ENCODE data around the gene LTC4S. TPM values are rescaled to one million over a fixed set of nuclear protein-coding genes. Genes with fewer than 3 reads are reported as not detected.

LTC4S gene
- total and polyA plus RNA-seq, 9 of the 15 experiments (the other 6 are each of a cell fraction or from before 2014, with no cell fraction given) = 0.17 to 0.77 (median 0.75) TPM; not detected in 6

DNA sequence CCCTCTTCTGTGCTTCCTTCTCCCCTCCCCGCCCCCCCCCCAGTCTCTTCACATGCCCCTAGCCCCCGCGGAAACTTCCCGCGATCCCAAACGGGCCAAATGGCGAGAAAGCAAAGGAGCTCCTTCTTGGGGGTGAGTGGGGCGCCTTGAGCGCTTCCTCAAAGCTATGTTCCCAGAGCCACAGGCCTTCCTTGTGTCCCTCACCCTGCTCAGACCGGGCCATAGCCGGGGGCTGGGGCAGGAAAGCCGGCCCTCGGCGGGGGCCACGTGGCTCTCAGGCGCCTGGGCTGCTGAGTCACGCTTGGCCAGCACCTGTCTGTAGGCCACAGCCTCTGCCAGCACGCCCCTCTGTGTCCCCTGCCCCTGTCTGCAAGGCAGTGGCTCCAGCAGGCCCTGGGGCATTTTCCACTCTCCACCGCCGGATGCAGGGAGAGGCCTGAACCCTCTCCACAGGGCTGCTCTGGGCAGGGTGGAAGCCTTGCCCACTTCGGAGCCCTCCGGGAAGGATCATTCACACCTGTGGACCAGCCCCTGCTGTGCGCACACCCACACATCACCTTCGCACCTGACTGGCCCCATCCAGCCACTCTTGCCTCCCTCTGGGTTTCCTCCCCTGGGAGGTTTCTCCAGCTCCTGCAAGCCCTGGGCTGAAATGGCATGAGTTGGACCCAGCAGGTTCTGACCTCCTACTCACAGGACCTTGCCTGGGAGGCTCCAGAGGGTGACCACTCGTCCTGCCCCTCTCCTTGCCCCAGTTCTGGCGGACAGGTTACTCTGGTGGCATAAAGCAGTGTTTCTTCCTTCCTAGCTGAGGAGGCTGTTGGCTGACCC lies 25.7 kb downstream of the LTC4S start (continued):
- TF ChIP-seq, protein P1, sequence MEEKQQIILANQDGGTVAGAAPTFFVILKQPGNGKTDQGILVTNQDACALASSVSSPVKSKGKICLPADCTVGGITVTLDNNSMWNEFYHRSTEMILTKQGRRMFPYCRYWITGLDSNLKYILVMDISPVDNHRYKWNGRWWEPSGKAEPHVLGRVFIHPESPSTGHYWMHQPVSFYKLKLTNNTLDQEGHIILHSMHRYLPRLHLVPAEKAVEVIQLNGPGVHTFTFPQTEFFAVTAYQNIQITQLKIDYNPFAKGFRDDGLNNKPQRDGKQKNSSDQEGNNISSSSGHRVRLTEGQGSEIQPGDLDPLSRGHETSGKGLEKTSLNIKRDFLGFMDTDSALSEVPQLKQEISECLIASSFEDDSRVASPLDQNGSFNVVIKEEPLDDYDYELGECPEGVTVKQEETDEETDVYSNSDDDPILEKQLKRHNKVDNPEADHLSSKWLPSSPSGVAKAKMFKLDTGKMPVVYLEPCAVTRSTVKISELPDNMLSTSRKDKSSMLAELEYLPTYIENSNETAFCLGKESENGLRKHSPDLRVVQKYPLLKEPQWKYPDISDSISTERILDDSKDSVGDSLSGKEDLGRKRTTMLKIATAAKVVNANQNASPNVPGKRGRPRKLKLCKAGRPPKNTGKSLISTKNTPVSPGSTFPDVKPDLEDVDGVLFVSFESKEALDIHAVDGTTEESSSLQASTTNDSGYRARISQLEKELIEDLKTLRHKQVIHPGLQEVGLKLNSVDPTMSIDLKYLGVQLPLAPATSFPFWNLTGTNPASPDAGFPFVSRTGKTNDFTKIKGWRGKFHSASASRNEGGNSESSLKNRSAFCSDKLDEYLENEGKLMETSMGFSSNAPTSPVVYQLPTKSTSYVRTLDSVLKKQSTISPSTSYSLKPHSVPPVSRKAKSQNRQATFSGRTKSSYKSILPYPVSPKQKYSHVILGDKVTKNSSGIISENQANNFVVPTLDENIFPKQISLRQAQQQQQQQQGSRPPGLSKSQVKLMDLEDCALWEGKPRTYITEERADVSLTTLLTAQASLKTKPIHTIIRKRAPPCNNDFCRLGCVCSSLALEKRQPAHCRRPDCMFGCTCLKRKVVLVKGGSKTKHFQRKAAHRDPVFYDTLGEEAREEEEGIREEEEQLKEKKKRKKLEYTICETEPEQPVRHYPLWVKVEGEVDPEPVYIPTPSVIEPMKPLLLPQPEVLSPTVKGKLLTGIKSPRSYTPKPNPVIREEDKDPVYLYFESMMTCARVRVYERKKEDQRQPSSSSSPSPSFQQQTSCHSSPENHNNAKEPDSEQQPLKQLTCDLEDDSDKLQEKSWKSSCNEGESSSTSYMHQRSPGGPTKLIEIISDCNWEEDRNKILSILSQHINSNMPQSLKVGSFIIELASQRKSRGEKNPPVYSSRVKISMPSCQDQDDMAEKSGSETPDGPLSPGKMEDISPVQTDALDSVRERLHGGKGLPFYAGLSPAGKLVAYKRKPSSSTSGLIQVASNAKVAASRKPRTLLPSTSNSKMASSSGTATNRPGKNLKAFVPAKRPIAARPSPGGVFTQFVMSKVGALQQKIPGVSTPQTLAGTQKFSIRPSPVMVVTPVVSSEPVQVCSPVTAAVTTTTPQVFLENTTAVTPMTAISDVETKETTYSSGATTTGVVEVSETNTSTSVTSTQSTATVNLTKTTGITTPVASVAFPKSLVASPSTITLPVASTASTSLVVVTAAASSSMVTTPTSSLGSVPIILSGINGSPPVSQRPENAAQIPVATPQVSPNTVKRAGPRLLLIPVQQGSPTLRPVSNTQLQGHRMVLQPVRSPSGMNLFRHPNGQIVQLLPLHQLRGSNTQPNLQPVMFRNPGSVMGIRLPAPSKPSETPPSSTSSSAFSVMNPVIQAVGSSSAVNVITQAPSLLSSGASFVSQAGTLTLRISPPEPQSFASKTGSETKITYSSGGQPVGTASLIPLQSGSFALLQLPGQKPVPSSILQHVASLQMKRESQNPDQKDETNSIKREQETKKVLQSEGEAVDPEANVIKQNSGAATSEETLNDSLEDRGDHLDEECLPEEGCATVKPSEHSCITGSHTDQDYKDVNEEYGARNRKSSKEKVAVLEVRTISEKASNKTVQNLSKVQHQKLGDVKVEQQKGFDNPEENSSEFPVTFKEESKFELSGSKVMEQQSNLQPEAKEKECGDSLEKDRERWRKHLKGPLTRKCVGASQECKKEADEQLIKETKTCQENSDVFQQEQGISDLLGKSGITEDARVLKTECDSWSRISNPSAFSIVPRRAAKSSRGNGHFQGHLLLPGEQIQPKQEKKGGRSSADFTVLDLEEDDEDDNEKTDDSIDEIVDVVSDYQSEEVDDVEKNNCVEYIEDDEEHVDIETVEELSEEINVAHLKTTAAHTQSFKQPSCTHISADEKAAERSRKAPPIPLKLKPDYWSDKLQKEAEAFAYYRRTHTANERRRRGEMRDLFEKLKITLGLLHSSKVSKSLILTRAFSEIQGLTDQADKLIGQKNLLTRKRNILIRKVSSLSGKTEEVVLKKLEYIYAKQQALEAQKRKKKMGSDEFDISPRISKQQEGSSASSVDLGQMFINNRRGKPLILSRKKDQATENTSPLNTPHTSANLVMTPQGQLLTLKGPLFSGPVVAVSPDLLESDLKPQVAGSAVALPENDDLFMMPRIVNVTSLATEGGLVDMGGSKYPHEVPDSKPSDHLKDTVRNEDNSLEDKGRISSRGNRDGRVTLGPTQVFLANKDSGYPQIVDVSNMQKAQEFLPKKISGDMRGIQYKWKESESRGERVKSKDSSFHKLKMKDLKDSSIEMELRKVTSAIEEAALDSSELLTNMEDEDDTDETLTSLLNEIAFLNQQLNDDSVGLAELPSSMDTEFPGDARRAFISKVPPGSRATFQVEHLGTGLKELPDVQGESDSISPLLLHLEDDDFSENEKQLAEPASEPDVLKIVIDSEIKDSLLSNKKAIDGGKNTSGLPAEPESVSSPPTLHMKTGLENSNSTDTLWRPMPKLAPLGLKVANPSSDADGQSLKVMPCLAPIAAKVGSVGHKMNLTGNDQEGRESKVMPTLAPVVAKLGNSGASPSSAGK (IDR thresholded peaks at IDR 0.05) = peak; percentile 99
- TF ChIP-seq, protein P2, sequence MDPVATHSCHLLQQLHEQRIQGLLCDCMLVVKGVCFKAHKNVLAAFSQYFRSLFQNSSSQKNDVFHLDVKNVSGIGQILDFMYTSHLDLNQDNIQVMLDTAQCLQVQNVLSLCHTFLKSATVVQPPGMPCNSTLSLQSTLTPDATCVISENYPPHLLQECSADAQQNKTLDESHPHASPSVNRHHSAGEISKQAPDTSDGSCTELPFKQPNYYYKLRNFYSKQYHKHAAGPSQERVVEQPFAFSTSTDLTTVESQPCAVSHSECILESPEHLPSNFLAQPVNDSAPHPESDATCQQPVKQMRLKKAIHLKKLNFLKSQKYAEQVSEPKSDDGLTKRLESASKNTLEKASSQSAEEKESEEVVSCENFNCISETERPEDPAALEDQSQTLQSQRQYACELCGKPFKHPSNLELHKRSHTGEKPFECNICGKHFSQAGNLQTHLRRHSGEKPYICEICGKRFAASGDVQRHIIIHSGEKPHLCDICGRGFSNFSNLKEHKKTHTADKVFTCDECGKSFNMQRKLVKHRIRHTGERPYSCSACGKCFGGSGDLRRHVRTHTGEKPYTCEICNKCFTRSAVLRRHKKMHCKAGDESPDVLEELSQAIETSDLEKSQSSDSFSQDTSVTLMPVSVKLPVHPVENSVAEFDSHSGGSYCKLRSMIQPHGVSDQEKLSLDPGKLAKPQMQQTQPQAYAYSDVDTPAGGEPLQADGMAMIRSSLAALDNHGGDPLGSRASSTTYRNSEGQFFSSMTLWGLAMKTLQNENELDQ (CRISPR knock-in tag; IDR thresholded peaks at IDR 0.05; ENCODE audit: borderline replicate concordance) = no peak
- TF ChIP-seq, protein P3, sequence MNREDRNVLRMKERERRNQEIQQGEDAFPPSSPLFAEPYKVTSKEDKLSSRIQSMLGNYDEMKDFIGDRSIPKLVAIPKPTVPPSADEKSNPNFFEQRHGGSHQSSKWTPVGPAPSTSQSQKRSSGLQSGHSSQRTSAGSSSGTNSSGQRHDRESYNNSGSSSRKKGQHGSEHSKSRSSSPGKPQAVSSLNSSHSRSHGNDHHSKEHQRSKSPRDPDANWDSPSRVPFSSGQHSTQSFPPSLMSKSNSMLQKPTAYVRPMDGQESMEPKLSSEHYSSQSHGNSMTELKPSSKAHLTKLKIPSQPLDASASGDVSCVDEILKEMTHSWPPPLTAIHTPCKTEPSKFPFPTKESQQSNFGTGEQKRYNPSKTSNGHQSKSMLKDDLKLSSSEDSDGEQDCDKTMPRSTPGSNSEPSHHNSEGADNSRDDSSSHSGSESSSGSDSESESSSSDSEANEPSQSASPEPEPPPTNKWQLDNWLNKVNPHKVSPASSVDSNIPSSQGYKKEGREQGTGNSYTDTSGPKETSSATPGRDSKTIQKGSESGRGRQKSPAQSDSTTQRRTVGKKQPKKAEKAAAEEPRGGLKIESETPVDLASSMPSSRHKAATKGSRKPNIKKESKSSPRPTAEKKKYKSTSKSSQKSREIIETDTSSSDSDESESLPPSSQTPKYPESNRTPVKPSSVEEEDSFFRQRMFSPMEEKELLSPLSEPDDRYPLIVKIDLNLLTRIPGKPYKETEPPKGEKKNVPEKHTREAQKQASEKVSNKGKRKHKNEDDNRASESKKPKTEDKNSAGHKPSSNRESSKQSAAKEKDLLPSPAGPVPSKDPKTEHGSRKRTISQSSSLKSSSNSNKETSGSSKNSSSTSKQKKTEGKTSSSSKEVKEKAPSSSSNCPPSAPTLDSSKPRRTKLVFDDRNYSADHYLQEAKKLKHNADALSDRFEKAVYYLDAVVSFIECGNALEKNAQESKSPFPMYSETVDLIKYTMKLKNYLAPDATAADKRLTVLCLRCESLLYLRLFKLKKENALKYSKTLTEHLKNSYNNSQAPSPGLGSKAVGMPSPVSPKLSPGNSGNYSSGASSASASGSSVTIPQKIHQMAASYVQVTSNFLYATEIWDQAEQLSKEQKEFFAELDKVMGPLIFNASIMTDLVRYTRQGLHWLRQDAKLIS (CRISPR knock-in tag; IDR thresholded peaks at IDR 0.05) = no peak; the same call in 1 of the 2 replicates
- TF ChIP-seq U2AF1 (optimal IDR thresholded peaks at IDR 0.05; ENCODE audit: low read depth, low read length) (no peak), U2AF2 (optimal IDR thresholded peaks at IDR 0.05; ENCODE audit: low read depth, low read length) (no peak)
- TF ChIP-seq, protein P4, sequence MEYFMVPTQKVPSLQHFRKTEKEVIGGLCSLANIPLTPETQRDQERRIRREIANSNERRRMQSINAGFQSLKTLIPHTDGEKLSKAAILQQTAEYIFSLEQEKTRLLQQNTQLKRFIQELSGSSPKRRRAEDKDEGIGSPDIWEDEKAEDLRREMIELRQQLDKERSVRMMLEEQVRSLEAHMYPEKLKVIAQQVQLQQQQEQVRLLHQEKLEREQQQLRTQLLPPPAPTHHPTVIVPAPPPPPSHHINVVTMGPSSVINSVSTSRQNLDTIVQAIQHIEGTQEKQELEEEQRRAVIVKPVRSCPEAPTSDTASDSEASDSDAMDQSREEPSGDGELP (CRISPR knock-in tag; IDR thresholded peaks at IDR 0.05; ENCODE audit: borderline replicate concordance) = peak; percentile 11; the same call in 1 of the 2 replicates

Measured in K562 (cell line).